Activated B cell treated with CpG ODN at 0.5 μM for 24 hours (primary cell): ENCODE results near the gene PPFIBP1. TPM values are rescaled to one million over a fixed set of nuclear protein-coding genes. Genes with fewer than 3 reads are reported as not detected.

ENCODE experiments used
- ATAC-seq: fragments of 200-7000 bp; cut with Tn5 transposase; one replicate; pipeline ENCODE4 v1.10.0; 2021; ENCODE audit warnings: low read depth, mild to moderate bottlenecking, moderate library complexity
- CTCF ChIA-PET: fragments of 350-600 bp; sonication (Branson Sonifier 250); formaldehyde crosslinking; loops from one replicate; lab custom pipeline; 2021; ENCODE audit warnings: antibody characterized with exemption; lab: Charles Lee
- POLR2A ChIA-PET: fragments of 350-600 bp; sonication (Branson Sonifier 250); formaldehyde crosslinking; loops from one replicate; lab custom pipeline; 2021; ENCODE audit warnings: antibody characterized with exemption; lab: Charles Lee
- DNase-seq: peaks from one replicate; pipeline ENCODE4 v3.0.0; 2022
- H3K27ac Mint-ChIP-seq: one replicate; pipeline ENCODE4 v1.8.0; 2020; ENCODE audit warnings: mixed read lengths
- H3K27me3 Mint-ChIP-seq: one replicate; pipeline ENCODE4 v1.8.0; 2021; ENCODE audit warnings: mixed read lengths
- H3K36me3 Mint-ChIP-seq: one replicate; pipeline ENCODE4 v1.8.0; 2021; ENCODE audit warnings: low read depth, mixed read lengths
- H3K4me1 Mint-ChIP-seq: one replicate; pipeline ENCODE4 v1.8.0; 2021; ENCODE audit warnings: mixed read lengths
- H3K4me3 Mint-ChIP-seq: one replicate; pipeline ENCODE4 v1.8.0; 2020; ENCODE audit warnings: mild to moderate bottlenecking, mixed read lengths
- H3K9me3 Mint-ChIP-seq: one replicate; pipeline ENCODE4 v1.8.0; 2020; ENCODE audit warnings: mixed read lengths
- intact Hi-C: fragments of 100-400 bp; cut with micrococcal nuclease; formaldehyde crosslinking; loops from one replicate; pipeline ENCODE4 v1.15.1; 2024
- total RNA-seq: library from RNA; stranded (reverse); gene quantifications from 2 replicates; pipeline ENCODE4 v1.2.3, GENCODE V29; 2022
- TF ChIP-seq, protein P1 (sequence below): fragments of 200-600 bp; IDR thresholded peaks from one replicate; pipeline ENCODE4 v1.8.0; 2022; ENCODE audit warnings: antibody characterized with exemption, mild to moderate bottlenecking

PPFIBP1 gene
- total RNA-seq, 1 donor from 2014 or later, result 8.1 TPM

DNA sequence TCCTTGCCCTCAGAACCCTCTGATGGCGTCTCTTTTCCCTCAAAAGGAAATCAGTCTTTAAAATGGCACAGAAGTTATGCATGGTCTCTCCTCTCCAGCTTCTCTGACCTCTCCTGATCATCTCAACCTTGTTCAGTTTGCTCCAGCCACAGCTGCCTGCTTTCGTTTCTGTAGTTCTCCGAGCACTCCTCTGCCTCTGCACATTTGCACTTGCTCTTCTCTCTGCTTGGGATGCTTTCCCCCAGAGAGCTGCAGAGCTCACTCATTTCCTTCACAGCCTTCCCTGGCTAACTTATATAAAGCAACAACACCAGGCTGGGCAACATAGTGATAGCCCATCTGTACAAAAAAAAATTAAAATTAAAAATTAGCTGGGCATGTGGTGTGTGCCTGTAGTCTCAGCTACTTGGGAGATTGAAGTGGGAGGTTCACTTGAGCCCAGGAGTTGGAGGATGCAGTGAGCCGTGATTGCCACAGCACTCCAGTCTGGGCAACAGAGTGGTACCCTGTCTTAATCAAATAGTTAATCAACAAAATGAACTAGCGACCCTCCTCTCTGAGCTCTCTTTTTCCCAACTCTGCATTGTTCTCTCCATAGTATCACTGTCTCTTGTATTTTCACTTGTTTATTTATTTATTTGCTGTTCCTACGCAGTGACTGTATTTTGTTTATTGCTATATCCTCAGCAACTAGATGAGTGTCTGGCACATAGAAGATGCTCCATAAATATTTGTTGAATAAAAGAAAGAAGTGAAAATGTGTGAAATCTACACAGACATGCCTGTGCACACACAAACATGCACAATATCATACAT is 37.7 kb downstream of the PPFIBP1 start:
- H3K27me3 Mint-ChIP-seq, result no peaks in the 10 kb centered on the region
- no peaks in the 10 kb centered on the region for H3K36me3 Mint-ChIP-seq
- ATAC-seq (no peak), DNase-seq (no peak)
- no peak overlapping the region for H3K27ac Mint-ChIP-seq
- CTCF ChIA-PET, result no interaction called here
- intact Hi-C loops, result no loop called here
- POLR2A ChIA-PET, result no interaction called here
- no peak overlapping the region for H3K4me3 Mint-ChIP-seq
- H3K4me1 Mint-ChIP-seq, result peaks cover 2% of the 10 kb centered on the region
- TF ChIP-seq, protein P1, sequence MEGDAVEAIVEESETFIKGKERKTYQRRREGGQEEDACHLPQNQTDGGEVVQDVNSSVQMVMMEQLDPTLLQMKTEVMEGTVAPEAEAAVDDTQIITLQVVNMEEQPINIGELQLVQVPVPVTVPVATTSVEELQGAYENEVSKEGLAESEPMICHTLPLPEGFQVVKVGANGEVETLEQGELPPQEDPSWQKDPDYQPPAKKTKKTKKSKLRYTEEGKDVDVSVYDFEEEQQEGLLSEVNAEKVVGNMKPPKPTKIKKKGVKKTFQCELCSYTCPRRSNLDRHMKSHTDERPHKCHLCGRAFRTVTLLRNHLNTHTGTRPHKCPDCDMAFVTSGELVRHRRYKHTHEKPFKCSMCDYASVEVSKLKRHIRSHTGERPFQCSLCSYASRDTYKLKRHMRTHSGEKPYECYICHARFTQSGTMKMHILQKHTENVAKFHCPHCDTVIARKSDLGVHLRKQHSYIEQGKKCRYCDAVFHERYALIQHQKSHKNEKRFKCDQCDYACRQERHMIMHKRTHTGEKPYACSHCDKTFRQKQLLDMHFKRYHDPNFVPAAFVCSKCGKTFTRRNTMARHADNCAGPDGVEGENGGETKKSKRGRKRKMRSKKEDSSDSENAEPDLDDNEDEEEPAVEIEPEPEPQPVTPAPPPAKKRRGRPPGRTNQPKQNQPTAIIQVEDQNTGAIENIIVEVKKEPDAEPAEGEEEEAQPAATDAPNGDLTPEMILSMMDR, result no peak
- H3K9me3 Mint-ChIP-seq, result no peaks in the 10 kb centered on the region

DNA sequence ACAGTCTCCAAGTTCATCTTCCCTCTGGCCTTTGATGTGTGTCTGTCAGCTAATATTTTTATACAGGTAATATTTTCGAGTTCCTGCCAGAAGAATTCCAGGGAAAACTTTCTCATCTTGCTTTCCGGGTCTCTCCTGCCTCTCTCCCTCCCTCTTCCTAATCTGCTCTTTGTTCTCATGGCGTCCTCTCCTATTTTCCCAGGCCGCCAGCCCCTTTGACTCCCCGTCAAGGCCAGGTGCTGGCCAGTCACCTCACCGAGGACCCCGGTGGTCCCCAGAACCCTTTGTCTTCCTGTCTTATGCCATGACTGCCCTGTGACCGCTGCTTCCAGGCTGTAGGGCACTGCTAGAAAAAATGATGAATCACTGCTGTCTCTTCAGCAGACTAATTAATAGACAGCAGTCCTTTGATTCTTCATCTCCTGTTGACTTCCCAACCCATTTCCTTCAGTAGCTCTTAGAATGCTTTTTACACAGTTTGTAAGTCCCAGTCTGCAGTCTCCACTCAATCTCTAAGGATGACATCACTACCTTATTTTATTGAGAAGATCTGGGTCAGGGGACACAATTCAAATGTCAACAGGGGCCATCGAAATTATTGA is 40.7 kb downstream of the PPFIBP1 start:
- no peak for DNase-seq
- Mint-ChIP-seq H3K4me1 (no peaks in the 10 kb centered on the region), H3K27ac (no peak overlapping the region), H3K4me3 (no peak overlapping the region), H3K36me3 (no peaks in the 10 kb centered on the region), H3K9me3 (no peaks in the 10 kb centered on the region), H3K27me3 (peaks cover 3% of the 10 kb centered on the region)
- intact Hi-C loops, result no loop called here
- POLR2A ChIA-PET, result no interaction called here
- CTCF ChIA-PET, result no interaction called here
- TF ChIP-seq, protein P1, result no peak
- ATAC-seq, result no peak

DNA sequence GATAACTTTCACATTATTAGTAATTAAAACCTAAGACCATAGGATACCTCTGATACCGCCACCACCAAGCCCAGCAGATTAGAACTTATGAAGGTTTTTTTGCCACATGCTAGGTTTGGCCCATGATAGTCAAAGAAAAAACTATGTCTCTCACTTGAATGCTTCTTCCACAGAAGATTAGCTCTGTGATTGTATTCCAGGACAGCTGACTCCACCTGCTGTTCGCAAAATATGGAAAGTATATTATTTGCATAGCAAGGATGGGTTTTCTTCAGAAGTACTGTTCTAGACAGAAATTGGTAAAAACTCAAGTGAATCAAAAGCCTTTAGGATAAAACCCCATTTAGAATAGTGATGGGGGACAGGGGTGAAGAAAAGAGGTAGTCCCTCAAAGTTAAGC is 42.2 kb downstream of the PPFIBP1 start:
- Mint-ChIP-seq H3K9me3 (no peaks in the 10 kb centered on the region), H3K36me3 (no peaks in the 10 kb centered on the region), H3K27me3 (peaks cover 3% of the 10 kb centered on the region), H3K27ac (no peak overlapping the region), H3K4me1 (no peaks in the 10 kb centered on the region), H3K4me3 (no peak overlapping the region)
- TF ChIP-seq, protein P1, result no peak
- CTCF ChIA-PET, result no interaction called here
- POLR2A ChIA-PET, result no interaction called here
- no peak for ATAC-seq
- DNase-seq, result no peak
- intact Hi-C loops, result no loop called here

DNA sequence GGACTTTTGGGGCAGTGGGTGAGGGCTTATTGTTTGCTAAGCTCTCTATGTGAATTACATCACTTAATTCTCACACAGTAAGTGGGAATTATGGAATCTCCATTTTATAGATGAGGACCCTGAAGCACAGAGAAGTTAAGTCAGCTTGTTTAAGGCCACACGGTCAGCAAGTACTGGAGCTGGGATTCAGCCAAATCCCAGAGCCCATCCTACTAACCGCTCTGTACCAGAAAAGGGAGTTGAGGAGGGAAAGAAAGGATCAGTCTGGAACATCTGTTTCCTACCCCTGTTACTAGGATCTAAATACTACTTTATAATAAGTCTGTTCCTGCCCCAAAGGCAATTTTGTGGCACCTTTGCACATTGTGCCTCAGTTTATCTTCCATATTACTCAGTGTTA is 42.6 kb downstream of the PPFIBP1 start:
- H3K4me3 Mint-ChIP-seq, result no peak overlapping the region
- no peaks in the 10 kb centered on the region for H3K36me3 Mint-ChIP-seq
- no peak overlapping the region for H3K27ac Mint-ChIP-seq
- intact Hi-C loops, result no loop called here
- H3K9me3 Mint-ChIP-seq, result no peaks in the 10 kb centered on the region
- H3K4me1 Mint-ChIP-seq, result no peaks in the 10 kb centered on the region
- ChIA-PET CTCF (no interaction called here), POLR2A (no interaction called here)
- TF ChIP-seq, protein P1, result no peak
- ATAC-seq (no peak), DNase-seq (no peak)
- peaks cover 3% of the 10 kb centered on the region for H3K27me3 Mint-ChIP-seq

DNA sequence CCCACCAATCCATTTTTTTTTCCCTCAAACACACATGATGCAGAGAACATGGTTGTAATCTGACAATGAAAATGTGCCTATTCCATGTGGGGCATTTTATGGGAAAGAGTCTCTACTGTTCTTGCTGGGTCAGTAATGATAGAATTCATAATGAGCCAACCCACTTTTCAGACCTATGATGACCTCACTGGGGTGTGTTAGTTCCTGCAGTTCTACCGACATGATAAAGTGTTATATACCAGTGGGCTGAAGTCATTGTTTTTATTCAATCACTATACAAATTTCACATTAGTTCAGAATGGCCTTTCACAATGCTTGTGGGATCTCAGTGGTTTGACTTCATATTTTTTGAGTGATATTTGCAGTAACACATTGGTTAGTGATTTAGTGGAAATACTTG is 47.5 kb downstream of the PPFIBP1 start:
- Mint-ChIP-seq H3K4me3 (no peak overlapping the region), H3K4me1 (peaks cover 17% of the 10 kb centered on the region), H3K9me3 (no peaks in the 10 kb centered on the region), H3K27ac (no peak overlapping the region), H3K27me3 (peaks cover 4% of the 10 kb centered on the region), H3K36me3 (no peaks in the 10 kb centered on the region)
- ATAC-seq (no peak), DNase-seq (no peak)
- CTCF ChIA-PET, result no interaction called here
- TF ChIP-seq, protein P1, result no peak
- intact Hi-C loops, result no loop called here
- POLR2A ChIA-PET, result no interaction called here
